ENCODE results near the gene HLA-DMA. TPM values are rescaled to one million over a fixed set of nuclear protein-coding genes. Genes with fewer than 3 reads are reported as not detected.

HLA-DMA gene
- total and polyA plus RNA-seq, 2 of the 4 experiments (the other 2 are of a cell fraction), result 2.3 to 8.3 TPM

- Histone ChIP-seq H3K27me3 (ENCODE audit: control insufficient read depth, insufficient read depth, low read length) (peaks cover 43% of the 10 kb centered on the region), H3K18ac (ENCODE audit: low read depth, low read length) (no peak overlapping the region), H2AK5ac (ENCODE audit: low read depth, low read length) (no peak overlapping the region), H3K4me3 (ENCODE audit: insufficient read depth, low read depth, low read length) (no peak overlapping the region), H2BK20ac (ENCODE audit: low read depth, low read length) (no peak overlapping the region), H2AK9ac (replicated peaks; ENCODE audit: low read depth, low read length, poor library complexity) (no peak overlapping the region), H2BK120ac (ENCODE audit: low read depth, low read length) (no peak overlapping the region), H3K56ac (ENCODE audit: extremely low read depth, insufficient read depth, low read length) (no peak overlapping the region), H3K9me1 (ENCODE audit: insufficient read depth, low read length) (no peaks in the 10 kb centered on the region), H3K4ac (ENCODE audit: low read depth, low read length) (no peak overlapping the region), H4K8ac (ENCODE audit: low read depth in 2 of 2, low read length in 2 of 2) (no peak overlapping the region), H3K9me3 (ENCODE audit: control insufficient read depth, insufficient read depth, low read length) (no peaks in the 10 kb centered on the region), H3K14ac (replicated peaks; ENCODE audit: low read depth, low read length) (no peak overlapping the region), H3K23ac (ENCODE audit: low read depth, low read length) (no peak overlapping the region), H4K91ac (ENCODE audit: insufficient read depth, low read depth, low read length) (no peak overlapping the region), H3K36me3 (ENCODE audit: control insufficient read depth, insufficient read depth, low read length) (no peaks in the 10 kb centered on the region), H3K27ac (ENCODE audit: insufficient read depth, low read length) (no peak overlapping the region), H4K20me1 (ENCODE audit: insufficient read depth, low read length) (no peaks in the 10 kb centered on the region), H3K4me1 (ENCODE audit: control insufficient read depth, insufficient read depth, low read length) (no peaks in the 10 kb centered on the region), H3K9ac (ENCODE audit: low read depth, low read length) (no peak overlapping the region), H2AFZ (replicated peaks; ENCODE audit: low read length, poor library complexity) (no peak overlapping the region), H2BK15ac (ENCODE audit: low read depth, low read length) (no peak overlapping the region), H2BK5ac (ENCODE audit: low read depth, low read length, poor library complexity, severe bottlenecking) (no peak overlapping the region), H4K5ac (ENCODE audit: low read depth, low read length) (no peak overlapping the region), H3K4me2 (ENCODE audit: low read depth, low read length) (no peak overlapping the region), H3K79me1 (ENCODE audit: low read depth in 1 of 2, low read length in 2 of 2) (no peaks in the 10 kb centered on the region)
- DNase-seq (no peak), ATAC-seq (ENCODE audit: low read depth) (no peak)
- no TSS peak for BruUV-seq (replicated peaks)
- no CpG with 5 or more reads among the region's 4 CpGs for WGBS, 2 experiments (ENCODE audit: extremely low coverage in 2 of 2, insufficient read length in 1 of 2)
- intact Hi-C loops (cut with micrococcal nuclease) (no loop called here), in situ Hi-C loops (cut with MboI; ENCODE audit: low sequenced_read_pairs) (no loop called here), dilution Hi-C loops (cut with HindIII; ENCODE audit: low sequenced_read_pairs, unreplicated experiment) (no loop called here)
- ChIA-PET POLR2A (ENCODE audit: unreplicated experiment) (no interaction called here), CTCF (interaction anchor here (1.2 kb wide), 1 partner anchor 49 kb away, joined by 3 read pairs; the partner anchor contains the start of gene HLA-DMA)
- TF ChIP-seq FOS (IDR thresholded peaks at IDR 0.05; ENCODE audit: low read depth, low read length) (no peak), MAZ (IDR thresholded peaks at IDR 0.05; ENCODE audit: borderline replicate concordance, low read depth, low read length) (no peak), MAFK (IDR thresholded peaks at IDR 0.05; ENCODE audit: low read depth, low read length) (no peak), CTCF (conservative IDR thresholded peaks at IDR 0.05; ENCODE audit: low read depth, low read length) (no peak), RAD21 (IDR thresholded peaks at IDR 0.05; ENCODE audit: low read length) (no peak), RCOR1 (IDR thresholded peaks at IDR 0.05; ENCODE audit: insufficient replicate concordance, low read length) (no peak), MXI1 (IDR thresholded peaks at IDR 0.05; ENCODE audit: borderline replicate concordance, low read depth, low read length) (no peak), ELK1 (IDR thresholded peaks at IDR 0.05; ENCODE audit: borderline replicate concordance, low read depth, low read length) (no peak), BHLHE40 (IDR thresholded peaks at IDR 0.05; ENCODE audit: low read depth, low read length) (no peak), POLR2A (IDR thresholded peaks at IDR 0.05; ENCODE audit: low read depth, low read length) (no peak)
- TF ChIP-seq, protein P1, sequence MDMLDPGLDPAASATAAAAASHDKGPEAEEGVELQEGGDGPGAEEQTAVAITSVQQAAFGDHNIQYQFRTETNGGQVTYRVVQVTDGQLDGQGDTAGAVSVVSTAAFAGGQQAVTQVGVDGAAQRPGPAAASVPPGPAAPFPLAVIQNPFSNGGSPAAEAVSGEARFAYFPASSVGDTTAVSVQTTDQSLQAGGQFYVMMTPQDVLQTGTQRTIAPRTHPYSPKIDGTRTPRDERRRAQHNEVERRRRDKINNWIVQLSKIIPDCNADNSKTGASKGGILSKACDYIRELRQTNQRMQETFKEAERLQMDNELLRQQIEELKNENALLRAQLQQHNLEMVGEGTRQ (IDR thresholded peaks at IDR 0.05; ENCODE audit: low read depth, low read length), result no peak
These were observed 48.8 kb upstream of the HLA-DMA start for GRCh38 chr6:33001685-33002084.
